NK-92 (cell line): ENCODE measurements around the gene CHADL.
"Not testable (repeated sequence)": the region's sequence is repeated elsewhere in the genome, so short reads cannot be mapped to it uniquely, and the experiment has no call there.

Experiments used
- DNase-seq: peaks from one replicate; lab custom pipeline; 2025; ENCODE audit not compliant: unreplicated experiment; lab: John Stamatoyannopoulos, UW

CHADL gene

DNA sequence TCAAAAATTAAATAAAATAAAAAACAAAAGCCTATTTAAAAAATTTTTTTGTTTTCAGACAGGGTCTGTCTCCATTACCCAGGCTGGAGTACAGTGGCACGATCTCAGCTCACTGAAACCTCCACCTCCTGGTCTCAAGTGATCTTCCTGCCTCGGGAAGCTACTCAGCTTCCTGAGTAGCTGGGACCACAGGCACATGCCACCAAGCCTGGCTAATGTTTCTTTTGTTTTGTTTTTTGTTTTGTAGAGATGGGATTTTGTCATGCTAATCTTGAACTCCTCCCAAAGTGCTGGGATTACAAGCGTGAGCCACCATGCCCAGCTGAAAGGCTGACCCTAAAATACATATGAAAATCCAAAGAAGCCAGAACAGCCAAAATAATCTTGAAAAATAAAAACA lies 56.1 kb downstream of the CHADL start:
- no peak for DNase-seq

GRCh38 chr22:41181349-41182241 lies 59.1 kb downstream of the CHADL start:
- no peak for DNase-seq

GRCh38 chr22:41180926-41181325 lies 59.8 kb downstream of the CHADL start:
- no peak for DNase-seq

DNA sequence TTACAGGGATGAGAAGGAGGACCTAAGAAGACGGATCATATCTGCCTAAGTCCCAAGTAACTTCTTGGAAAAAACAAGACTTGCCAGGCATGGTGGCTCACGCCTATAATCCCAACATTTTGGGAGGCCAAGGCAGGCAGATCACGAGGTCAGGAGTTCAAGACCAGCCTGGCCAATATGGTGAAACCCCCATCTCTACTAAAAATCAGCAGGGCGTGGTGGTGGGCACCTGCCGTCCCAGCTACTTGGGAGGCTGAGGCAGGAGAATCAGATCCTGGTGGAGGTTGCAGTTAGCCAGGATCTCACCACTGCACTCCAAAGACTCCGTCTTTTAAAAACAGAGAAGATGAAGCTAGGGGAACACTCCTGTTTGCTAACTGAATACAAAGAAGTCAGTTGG lies 60.4 kb downstream of the CHADL start:
- DNase-seq = not testable (repeated sequence)
